HL-60 (cell line): ENCODE data around the gene ARHGAP23.
"Not testable (repeated sequence)": the region's sequence is repeated elsewhere in the genome, so short reads cannot be mapped to it uniquely, and the experiment has no call there.

Source experiments
- DNase-seq, 2 experiments: peaks; one replicate each; pipeline ENCODE4 v3.0.0-alpha.2; 2010 to 2020; ENCODE audit warnings: low read depth in 1 of 2, low spot score in 1 of 2
- H3K27ac ChIP-seq: fragments of 250-450 bp; sonication (Bioruptor Pico); replicated peaks from 2 replicates; pipeline ENCODE4 v1.5.1; 2020; ENCODE audit warnings: mild to moderate bottlenecking, moderate library complexity
- H3K27me3 ChIP-seq: fragments of 250-450 bp; sonication (Bioruptor Pico); 2 replicates; pipeline ENCODE4 v1.5.1; 2021; ENCODE audit warnings: mild to moderate bottlenecking, moderate library complexity; ENCODE audit not compliant: insufficient read depth, poor library complexity, severe bottlenecking
- H3K4me3 ChIP-seq: replicated peaks from 2 replicates; pipeline ENCODE4 v1.5.1; 2011; ENCODE audit warnings: mild to moderate bottlenecking, control low read depth, low read length; ENCODE audit not compliant: insufficient read depth
- CTCF ChIP-seq: IDR thresholded peaks from one replicate; pipeline ENCODE4 v1.5.1; 2011; ENCODE audit warnings: low read length, control low read depth, inconsistent platforms; ENCODE audit not compliant: insufficient read depth
- GABPA ChIP-seq: IDR thresholded peaks from 2 replicates; pipeline ENCODE4 v1.6.1; 2012; ENCODE audit warnings: low read depth
- POLR2AphosphoS5 ChIP-seq: IDR thresholded peaks from 2 replicates; pipeline ENCODE4 v1.6.1; 2012; ENCODE audit warnings: low read depth
- REST ChIP-seq: IDR thresholded peaks from 2 replicates; pipeline ENCODE4 v1.6.1; 2012; ENCODE audit warnings: low read depth; ENCODE audit not compliant: insufficient replicate concordance
- SPI1 ChIP-seq: IDR thresholded peaks from 2 replicates; pipeline ENCODE4 v1.6.1; 2012; ENCODE audit warnings: low read depth, mild to moderate bottlenecking, borderline replicate concordance

Gene ARHGAP23

GRCh38 chr17:38511150-38512108 lies 83.2 kb downstream of the ARHGAP23 start:
- H3K27ac ChIP-seq: no peak overlapping the region
- H3K27me3 ChIP-seq: no peaks in the 10 kb centered on the region
- no peak for TF ChIP-seq SPI1
- TF ChIP-seq GABPA: no peak
- TF ChIP-seq REST: no peak
- no peak for TF ChIP-seq CTCF
- TF ChIP-seq POLR2AphosphoS5: no peak
- no peak for DNase-seq
- no peak overlapping the region for H3K4me3 ChIP-seq

DNA sequence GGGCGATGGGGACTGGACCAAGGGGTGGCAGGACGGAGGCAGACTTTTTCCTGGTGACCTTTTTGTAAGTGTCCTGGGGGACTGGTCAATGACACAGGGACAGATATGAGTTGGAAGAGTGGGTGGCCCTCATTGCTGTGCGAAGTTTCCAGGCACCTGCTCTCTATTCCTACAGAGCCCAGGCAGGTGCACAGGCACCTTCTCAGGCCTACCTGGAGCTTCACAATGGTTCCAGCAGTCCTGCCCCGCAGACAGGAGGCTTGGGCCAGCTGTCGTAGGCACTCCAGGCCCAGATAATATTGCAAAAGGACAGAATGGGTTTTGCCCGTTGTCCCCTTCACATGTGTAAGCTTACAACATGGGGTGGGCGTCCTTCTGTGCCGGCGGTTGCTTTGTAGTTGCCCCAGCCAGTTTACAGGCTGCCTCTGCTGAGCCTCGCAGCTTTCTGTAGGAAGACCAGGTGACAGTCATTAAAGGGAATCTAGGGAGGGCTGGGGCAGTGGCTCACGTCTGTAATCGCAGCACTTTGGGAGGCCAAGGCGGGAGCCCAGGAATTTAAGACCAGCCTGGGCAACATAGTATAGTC lies 84.3 kb downstream of the ARHGAP23 start:
- DNase-seq: no peak
- Histone ChIP-seq H3K4me3 (no peak overlapping the region), H3K27me3 (no peaks in the 10 kb centered on the region), H3K27ac (no peak overlapping the region)
- TF ChIP-seq POLR2AphosphoS5 (no peak), CTCF (no peak), SPI1 (no peak), REST (no peak), GABPA (no peak)

GRCh38 chr17:38526526-38526925 lies 98.3 kb downstream of the ARHGAP23 start:
- H3K4me3 ChIP-seq, DNase-seq, H3K27me3 ChIP-seq, H3K27ac ChIP-seq: not testable (repeated sequence)

- not testable (repeated sequence) for H3K27me3 ChIP-seq, H3K4me3 ChIP-seq, H3K27ac ChIP-seq, DNase-seq
These were observed 99.9 kb downstream of the ARHGAP23 start for GRCh38 chr17:38528141-38528540.

DNA sequence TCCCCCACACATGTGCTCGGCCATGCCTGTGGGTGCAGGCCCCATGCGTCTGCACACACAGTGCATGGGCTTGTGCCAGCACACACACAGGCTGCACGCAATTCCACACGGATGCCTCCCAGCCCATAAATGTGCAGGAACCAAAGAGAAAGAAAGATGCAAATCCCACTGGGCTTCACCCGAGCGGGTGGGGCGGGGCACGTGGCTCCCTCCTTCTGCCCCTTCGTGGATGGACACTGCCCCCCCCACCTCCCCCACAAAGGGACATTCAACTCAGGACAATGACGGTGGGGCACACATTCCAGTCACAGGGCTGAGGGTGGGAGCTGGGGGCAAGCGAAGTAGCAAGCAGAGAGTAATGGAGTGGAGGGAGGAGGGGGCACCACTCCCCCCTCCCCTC lies 102.6 kb downstream of the ARHGAP23 start:
- H3K27me3 ChIP-seq, H3K4me3 ChIP-seq, H3K27ac ChIP-seq, DNase-seq: not testable (repeated sequence)

- not testable (repeated sequence) for H3K4me3 ChIP-seq, H3K27ac ChIP-seq, DNase-seq
- peaks cover 12% of the 10 kb centered on the region for H3K27me3 ChIP-seq
These were observed 103.5 kb downstream of the ARHGAP23 start for GRCh38 chr17:38531761-38532160.
